SU-DHL-6 (cell line): ENCODE results near the gene PLEKHA7.

ENCODE experiments used
- H2AFZ ChIP-seq: fragments of 200-600 bp; sonication (generic); 2 replicates; pipeline ENCODE4 v1.6.1; 2014; ENCODE audit warnings: low read depth, mild to moderate bottlenecking, moderate library complexity, mixed read lengths, antibody characterized with exemption, low read length; ENCODE audit not compliant: severe bottlenecking
- H3F3A ChIP-seq: fragments of 200-600 bp; shearing (Covaris generic); 2 replicates; pipeline ENCODE4 v1.6.0; 2016; ENCODE audit warnings: antibody characterized with exemption, mild to moderate bottlenecking; ENCODE audit not compliant: insufficient read depth
- H3K27ac ChIP-seq: fragments of 200-600 bp; sonication (generic); 2 replicates; pipeline ENCODE4 v1.5.1; 2016; ENCODE audit warnings: low read depth, mild to moderate bottlenecking, low read length, moderate library complexity, mixed read lengths
- H3K27me3 ChIP-seq: fragments of 200-600 bp; sonication (generic), shearing (Covaris generic); 2 replicates; pipeline ENCODE4 v1.6.0; 2014; ENCODE audit warnings: mild to moderate bottlenecking, low read length
- H3K36me3 ChIP-seq: fragments of 200-600 bp; sonication (generic); 2 replicates; pipeline ENCODE4 v1.6.1; 2014; ENCODE audit warnings: mild to moderate bottlenecking, low read length, mixed read lengths
- H3K4me2 ChIP-seq: fragments of 300-600, 200-600 bp; shearing (Covaris generic), sonication (generic); 2 replicates; pipeline ENCODE4 v1.6.0; 2014; ENCODE audit warnings: low read length, low read depth, mild to moderate bottlenecking; ENCODE audit not compliant: poor library complexity, severe bottlenecking
- H3K4me3 ChIP-seq: fragments of 200-600 bp; sonication (generic); 2 replicates; pipeline ENCODE4 v1.5.1; 2014; ENCODE audit warnings: antibody characterized with exemption, low read length, mild to moderate bottlenecking, mixed read lengths; ENCODE audit not compliant: insufficient read depth, poor library complexity, severe bottlenecking
- H3K79me2 ChIP-seq: fragments of 200-600 bp; sonication (generic); 2 replicates; pipeline ENCODE4 v1.6.1; 2014; ENCODE audit warnings: mild to moderate bottlenecking, low read length, moderate library complexity; ENCODE audit not compliant: insufficient read depth
- H3K9ac ChIP-seq: fragments of 200-600 bp; sonication (generic); 2 replicates; pipeline ENCODE4 v1.7.0; 2014; ENCODE audit warnings: mild to moderate bottlenecking, low read length
- H3K9me2 ChIP-seq: fragments of 200-600 bp; sonication (generic); replicated peaks from 2 replicates; pipeline ENCODE4 v1.6.1; 2014; ENCODE audit warnings: low read length; ENCODE audit not compliant: insufficient read depth
- H3K9me3 ChIP-seq: fragments of 200-600 bp; sonication (generic); 2 replicates; pipeline ENCODE4 v1.6.1; 2014; ENCODE audit warnings: low read length, mixed read lengths; ENCODE audit not compliant: insufficient read depth
- H4K20me1 ChIP-seq: fragments of 200-600 bp; sonication (generic); 2 replicates; pipeline ENCODE4 v1.6.1; 2014; ENCODE audit warnings: low read depth, mild to moderate bottlenecking, antibody characterized with exemption, low read length, moderate library complexity, mixed read lengths
- EZH2phosphoT487 ChIP-seq: fragments of 200-600 bp; sonication (generic), shearing (Covaris generic); conservative IDR thresholded peaks from 2 replicates; pipeline ENCODE4 v1.6.1; 2018; ENCODE audit warnings: mild to moderate bottlenecking, antibody characterized with exemption, low read length, moderate library complexity, mixed read lengths
- TF ChIP-seq, protein P1 (sequence below): fragments of 200-600 bp; sonication (generic); IDR thresholded peaks from one replicate; pipeline ENCODE4 v1.5.1; 2017; ENCODE audit warnings: antibody characterized with exemption, mild to moderate bottlenecking, low read length, moderate library complexity; ENCODE audit not compliant: insufficient read depth, poor library complexity, severe bottlenecking

Gene PLEKHA7

DNA sequence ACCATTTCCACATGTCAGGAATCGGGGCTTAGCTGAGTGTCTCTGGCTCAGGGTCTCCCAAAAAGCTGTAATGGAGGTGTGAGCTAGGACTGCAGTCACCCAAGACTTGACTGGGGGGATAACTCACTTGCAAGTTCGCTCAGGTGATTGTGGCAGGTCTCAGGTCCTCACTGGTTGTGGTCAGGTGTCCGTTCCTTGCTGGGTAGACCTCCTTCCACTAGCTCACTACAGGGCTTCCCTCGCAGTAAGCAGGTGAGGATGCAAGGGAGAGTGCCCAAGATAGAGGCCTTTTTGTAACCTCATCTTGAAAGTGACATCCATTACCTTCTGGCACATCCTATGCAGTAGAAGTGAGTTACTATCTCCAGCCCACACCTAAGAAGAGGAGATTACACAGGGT lies 246.3 kb downstream of the PLEKHA7 start:
- Histone ChIP-seq H3K9me2 (no peaks in the 10 kb centered on the region), H2AFZ (no peak overlapping the region), H3F3A (no peaks in the 10 kb centered on the region), H3K27ac (no peak overlapping the region), H3K79me2 (no peaks in the 10 kb centered on the region), H4K20me1 (no peaks in the 10 kb centered on the region), H3K36me3 (no peaks in the 10 kb centered on the region), H3K9me3 (no peaks in the 10 kb centered on the region), H3K9ac (no peak overlapping the region), H3K4me2 (no peak overlapping the region), H3K4me3 (no peak overlapping the region), H3K27me3 (no peaks in the 10 kb centered on the region)
- TF ChIP-seq EZH2phosphoT487 = no peak
- TF ChIP-seq, protein P1, sequence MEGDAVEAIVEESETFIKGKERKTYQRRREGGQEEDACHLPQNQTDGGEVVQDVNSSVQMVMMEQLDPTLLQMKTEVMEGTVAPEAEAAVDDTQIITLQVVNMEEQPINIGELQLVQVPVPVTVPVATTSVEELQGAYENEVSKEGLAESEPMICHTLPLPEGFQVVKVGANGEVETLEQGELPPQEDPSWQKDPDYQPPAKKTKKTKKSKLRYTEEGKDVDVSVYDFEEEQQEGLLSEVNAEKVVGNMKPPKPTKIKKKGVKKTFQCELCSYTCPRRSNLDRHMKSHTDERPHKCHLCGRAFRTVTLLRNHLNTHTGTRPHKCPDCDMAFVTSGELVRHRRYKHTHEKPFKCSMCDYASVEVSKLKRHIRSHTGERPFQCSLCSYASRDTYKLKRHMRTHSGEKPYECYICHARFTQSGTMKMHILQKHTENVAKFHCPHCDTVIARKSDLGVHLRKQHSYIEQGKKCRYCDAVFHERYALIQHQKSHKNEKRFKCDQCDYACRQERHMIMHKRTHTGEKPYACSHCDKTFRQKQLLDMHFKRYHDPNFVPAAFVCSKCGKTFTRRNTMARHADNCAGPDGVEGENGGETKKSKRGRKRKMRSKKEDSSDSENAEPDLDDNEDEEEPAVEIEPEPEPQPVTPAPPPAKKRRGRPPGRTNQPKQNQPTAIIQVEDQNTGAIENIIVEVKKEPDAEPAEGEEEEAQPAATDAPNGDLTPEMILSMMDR = no peak

DNA sequence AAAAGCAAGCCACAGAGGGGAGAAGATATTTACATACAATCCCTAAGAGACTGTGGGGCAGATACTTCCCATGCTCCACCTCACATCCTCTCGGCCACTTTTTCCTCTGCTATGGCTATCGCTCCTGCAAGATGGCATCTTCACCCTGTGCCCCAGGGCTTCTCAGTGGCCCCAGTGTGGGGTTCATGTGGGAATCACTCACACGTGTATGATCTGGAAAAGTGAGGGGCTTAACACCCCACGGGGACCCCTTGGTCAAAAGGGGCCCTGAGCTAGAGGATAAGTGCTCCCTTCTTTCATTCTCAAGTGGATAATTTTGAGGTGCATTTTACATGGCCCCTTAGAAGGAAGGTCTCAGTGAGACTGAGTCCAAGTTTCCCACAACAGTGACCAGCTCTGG lies 247.1 kb downstream of the PLEKHA7 start:
- Histone ChIP-seq H3K4me3 (no peak overlapping the region), H3K27me3 (no peaks in the 10 kb centered on the region), H3K9ac (no peak overlapping the region)

DNA sequence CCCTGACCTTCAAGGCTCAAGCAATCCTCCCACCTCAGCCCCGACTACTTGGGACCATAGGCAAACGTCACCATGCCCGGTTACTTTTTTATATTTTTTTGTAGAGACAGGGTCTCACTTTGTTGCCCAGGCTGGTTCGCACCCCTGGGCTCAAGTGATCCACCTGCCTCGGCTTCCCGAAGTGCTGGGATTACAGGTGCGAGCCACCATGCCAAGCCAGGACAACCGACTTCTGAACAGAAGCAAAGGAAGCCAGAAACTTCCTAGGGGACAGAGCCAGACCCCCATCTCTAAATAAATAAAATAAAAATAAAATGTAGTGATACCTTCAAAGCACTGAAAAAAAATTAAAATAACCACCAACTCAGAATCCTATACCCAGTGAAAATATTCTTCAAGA lies 249.3 kb downstream of the PLEKHA7 start:
- no peaks in the 10 kb centered on the region for H4K20me1 ChIP-seq
- H3K27ac ChIP-seq = no peak overlapping the region
- no peaks in the 10 kb centered on the region for H3K9me2 ChIP-seq
- H3K27me3 ChIP-seq = no peaks in the 10 kb centered on the region
- no peak overlapping the region for H3K4me2 ChIP-seq
- H3K36me3 ChIP-seq = no peaks in the 10 kb centered on the region
- 0 out of 2 replicates have a peak, but pooled peaks cover under 1% of the 10 kb centered on the region for H3F3A ChIP-seq
- H3K4me3 ChIP-seq = no peak overlapping the region
- H2AFZ ChIP-seq = no peak overlapping the region
- no peaks in the 10 kb centered on the region for H3K79me2 ChIP-seq
- H3K9me3 ChIP-seq = no peaks in the 10 kb centered on the region
- TF ChIP-seq, protein P1 = no peak
- TF ChIP-seq EZH2phosphoT487 = no peak
- H3K9ac ChIP-seq = no peak overlapping the region

More for the DNA sequence above, 247.1 kb downstream of the PLEKHA7 start:
- H3K9me3 ChIP-seq = no peaks in the 10 kb centered on the region
- H3K36me3 ChIP-seq = no peaks in the 10 kb centered on the region
- H3K79me2 ChIP-seq = no peaks in the 10 kb centered on the region
- no peak overlapping the region for H2AFZ ChIP-seq
- H3K27ac ChIP-seq = no peak overlapping the region
- no peaks in the 10 kb centered on the region for H4K20me1 ChIP-seq
- no peaks in the 10 kb centered on the region for H3K9me2 ChIP-seq
- H3F3A ChIP-seq = no peaks in the 10 kb centered on the region
- TF ChIP-seq EZH2phosphoT487 = no peak
- TF ChIP-seq, protein P1 = no peak
- H3K4me2 ChIP-seq = no peak overlapping the region
